ENCODE measurements around the gene STK16. TPM values are rescaled to one million over a fixed set of nuclear protein-coding genes. Genes with fewer than 3 reads are reported as not detected.

The STK16 gene
- polyA plus RNA-seq, 3 donors: 16.7 to 40.7 (median 17.8) TPM

DNA sequence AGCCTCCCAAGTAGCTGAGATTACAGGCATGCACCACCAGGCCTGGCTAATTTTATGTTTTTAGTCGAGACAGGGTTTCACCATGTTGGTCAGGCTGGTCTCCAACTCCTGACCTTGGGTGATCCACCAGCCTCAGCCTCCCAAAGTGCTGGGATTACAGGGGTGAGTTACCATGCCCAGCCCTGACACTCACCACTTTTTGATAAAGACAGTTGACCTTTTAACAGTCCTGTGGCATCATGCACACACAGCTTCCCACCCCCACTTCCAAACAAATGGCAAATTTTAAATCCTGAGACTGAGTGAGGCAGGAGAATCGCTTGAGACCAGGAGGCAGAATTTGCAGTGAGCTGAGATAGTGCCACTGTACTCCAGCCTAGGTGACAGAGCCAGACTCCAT lies 27.7 kb downstream of the STK16 start:
- H3K4me2 ChIP-seq (replicated peaks; ENCODE audit: extremely low read depth, low read length, poor library complexity, severe bottlenecking): no peak overlapping the region
- intact Hi-C loops (cut with micrococcal nuclease): no loop called here
- no peak for DNase-seq
- H3K27me3 Mint-ChIP-seq (ENCODE audit: low read depth in 3 of 3): peaks cover 9 to 25% (median 16%) of the 10 kb centered on the region in 3 donors
- H3K27ac ChIP-seq (ENCODE audit: low read depth in 1 of 2, low read length in 2 of 2): no peak overlapping the region
- no peak overlapping the region for H3K4me3 ChIP-seq (replicated peaks in 1 of 3; ENCODE audit: low read depth in 2 of 3, low read length in 3 of 3)
- TF ChIP-seq, protein P1, sequence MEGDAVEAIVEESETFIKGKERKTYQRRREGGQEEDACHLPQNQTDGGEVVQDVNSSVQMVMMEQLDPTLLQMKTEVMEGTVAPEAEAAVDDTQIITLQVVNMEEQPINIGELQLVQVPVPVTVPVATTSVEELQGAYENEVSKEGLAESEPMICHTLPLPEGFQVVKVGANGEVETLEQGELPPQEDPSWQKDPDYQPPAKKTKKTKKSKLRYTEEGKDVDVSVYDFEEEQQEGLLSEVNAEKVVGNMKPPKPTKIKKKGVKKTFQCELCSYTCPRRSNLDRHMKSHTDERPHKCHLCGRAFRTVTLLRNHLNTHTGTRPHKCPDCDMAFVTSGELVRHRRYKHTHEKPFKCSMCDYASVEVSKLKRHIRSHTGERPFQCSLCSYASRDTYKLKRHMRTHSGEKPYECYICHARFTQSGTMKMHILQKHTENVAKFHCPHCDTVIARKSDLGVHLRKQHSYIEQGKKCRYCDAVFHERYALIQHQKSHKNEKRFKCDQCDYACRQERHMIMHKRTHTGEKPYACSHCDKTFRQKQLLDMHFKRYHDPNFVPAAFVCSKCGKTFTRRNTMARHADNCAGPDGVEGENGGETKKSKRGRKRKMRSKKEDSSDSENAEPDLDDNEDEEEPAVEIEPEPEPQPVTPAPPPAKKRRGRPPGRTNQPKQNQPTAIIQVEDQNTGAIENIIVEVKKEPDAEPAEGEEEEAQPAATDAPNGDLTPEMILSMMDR (IDR thresholded peaks at IDR 0.05): no peak
- no peak overlapping the region for H2AFZ ChIP-seq (ENCODE audit: insufficient read depth, low read depth, low read length, poor library complexity, severe bottlenecking)
- no peaks in the 10 kb centered on the region for H3K27me3 ChIP-seq (ENCODE audit: control insufficient read depth in 2 of 2, insufficient read depth in 2 of 2, low read length in 2 of 2)
- no peaks in the 10 kb centered on the region for H3K36me3 ChIP-seq (replicated peaks in 1 of 2; ENCODE audit: control insufficient read depth in 1 of 2, insufficient read depth in 2 of 2, low read length in 2 of 2)
- no peaks in the 10 kb centered on the region for H3K36me3 Mint-ChIP-seq
- no peaks in the 10 kb centered on the region for H3K9me3 Mint-ChIP-seq
- peaks cover 5 to 7% of the 10 kb centered on the region in 2 donors for H3K4me1 ChIP-seq (ENCODE audit: control insufficient read depth in 1 of 2, insufficient read depth in 2 of 2, low read length in 2 of 2)
- H4K20me1 ChIP-seq (ENCODE audit: insufficient read depth, low read length): no peaks in the 10 kb centered on the region
- no peak overlapping the region for H3K9ac ChIP-seq (ENCODE audit: insufficient read depth, low read length, poor library complexity, severe bottlenecking)
- H3K4me1 Mint-ChIP-seq: peaks cover 7% of the 10 kb centered on the region
- no peaks in the 10 kb centered on the region for H3K9me3 ChIP-seq (replicated peaks in 1 of 2; ENCODE audit: control insufficient read depth in 1 of 2, insufficient read depth in 1 of 2, low read length in 2 of 2)
- 90% methylated on average over 1 of the region's 2 CpGs for WGBS (ENCODE audit: insufficient coverage)
- H3K4me3 Mint-ChIP-seq: no peak overlapping the region
- no peaks in the 10 kb centered on the region for H3K79me2 ChIP-seq (ENCODE audit: insufficient read depth, low read length)
- no peak overlapping the region for H3K27ac Mint-ChIP-seq

DNA sequence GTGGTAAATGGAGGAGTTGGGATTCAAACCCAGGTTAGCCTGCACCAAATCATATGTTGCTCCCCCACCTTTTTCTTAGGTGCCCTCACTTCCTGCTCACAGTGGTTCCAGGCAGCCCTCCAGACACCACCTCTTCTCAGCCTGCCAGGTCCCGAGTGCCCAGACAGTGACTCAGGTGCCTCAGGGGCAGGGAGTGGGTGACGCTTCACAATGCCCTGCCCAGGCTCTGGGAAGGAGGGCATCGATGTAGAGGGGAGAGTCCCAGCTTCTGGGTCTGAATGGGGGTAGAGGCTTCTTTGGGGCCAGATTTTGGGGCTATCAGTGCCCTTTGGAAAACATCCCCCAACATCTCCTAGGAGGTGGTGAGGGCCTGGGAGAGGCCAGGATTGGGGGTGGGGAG lies 28.7 kb downstream of the STK16 start:
- Mint-ChIP-seq H3K36me3 (no peaks in the 10 kb centered on the region), H3K4me3 (no peak overlapping the region), H3K27me3 (ENCODE audit: low read depth in 3 of 3) (peaks cover 14 to 23% (median 15%) of the 10 kb centered on the region in 3 donors), H3K4me1 (peaks cover 17% of the 10 kb centered on the region), H3K9me3 (no peaks in the 10 kb centered on the region), H3K27ac (peak overlapping the region in 1 of 7 donors; percentile 35)
- no peaks in the 10 kb centered on the region for H3K27me3 ChIP-seq (ENCODE audit: control insufficient read depth in 2 of 2, insufficient read depth in 2 of 2, low read length in 2 of 2)
- no peak overlapping the region for H3K4me2 ChIP-seq (replicated peaks; ENCODE audit: extremely low read depth, low read length, poor library complexity, severe bottlenecking)
- H3K4me3 ChIP-seq (replicated peaks in 1 of 3; ENCODE audit: low read depth in 2 of 3, low read length in 3 of 3): no peak overlapping the region
- no peak overlapping the region for H3K9ac ChIP-seq (ENCODE audit: insufficient read depth, low read length, poor library complexity, severe bottlenecking)
- TF ChIP-seq, protein P1 (IDR thresholded peaks at IDR 0.05): no peak
- no peak overlapping the region for H3K27ac ChIP-seq (ENCODE audit: low read depth in 1 of 2, low read length in 2 of 2)
- no peaks in the 10 kb centered on the region for H3K9me3 ChIP-seq (replicated peaks in 1 of 2; ENCODE audit: control insufficient read depth in 1 of 2, insufficient read depth in 1 of 2, low read length in 2 of 2)
- no peak for DNase-seq
- no peaks in the 10 kb centered on the region for H3K36me3 ChIP-seq (replicated peaks in 1 of 2; ENCODE audit: control insufficient read depth in 1 of 2, insufficient read depth in 2 of 2, low read length in 2 of 2)
- intact Hi-C loops (cut with micrococcal nuclease): no loop called here
- H3K79me2 ChIP-seq (ENCODE audit: insufficient read depth, low read length): no peaks in the 10 kb centered on the region
- no CpG with 5 or more reads among the region's 3 CpGs for WGBS (ENCODE audit: insufficient coverage)
- no peak overlapping the region for H2AFZ ChIP-seq (ENCODE audit: insufficient read depth, low read depth, low read length, poor library complexity, severe bottlenecking)
- H4K20me1 ChIP-seq (ENCODE audit: insufficient read depth, low read length): no peaks in the 10 kb centered on the region
- H3K4me1 ChIP-seq (ENCODE audit: control insufficient read depth in 1 of 2, insufficient read depth in 2 of 2, low read length in 2 of 2): peaks cover 14 to 17% of the 10 kb centered on the region in 2 donors
